Tibial nerve (tissue), 4 donors: Measurements from ENCODE around the gene GRK1. TPM values are rescaled to one million over a fixed set of nuclear protein-coding genes. Genes with fewer than 3 reads are reported as not detected.
A peak's percentile ranks its signal among the peaks of the same experiment; 100 is the strongest.
"Not testable (repeated sequence)": the region's sequence is repeated elsewhere in the genome, so short reads cannot be mapped to it uniquely, and the experiment has no call there.

Source experiments
- DNase-seq, 2 donors: peaks; one replicate each; pipeline ENCODE4 v3.0.0-alpha.2; 2019; ENCODE audit warnings: low spot score in 2 of 2
- H3K27ac ChIP-seq, 4 donors: fragments of 200-600 bp; sonication (generic) in 3 of 4; one replicate each; pipeline ENCODE4 v1.5.1; 2017 to 2019; ENCODE audit warnings: mild to moderate bottlenecking in 1 of 4
- H3K27me3 ChIP-seq, 2 donors: fragments of 200-600 bp; sonication (generic) in 1 of 2; one replicate each; pipeline versions ENCODE4 v1.5.1 to v1.6.0; 2017 to 2019
- H3K36me3 ChIP-seq, 3 donors: fragments of 200-600 bp; sonication (generic); one replicate each; pipeline ENCODE4 v1.5.1; 2018 to 2019
- H3K4me1 ChIP-seq, 4 donors: fragments of 200-600 bp; sonication (generic) in 3 of 4; one replicate each; pipeline ENCODE4 v1.5.1; 2017 to 2019
- H3K4me3 ChIP-seq, 4 donors: fragments of 200-600 bp; sonication (generic) in 3 of 4; one replicate each; pipeline ENCODE4 v1.5.1; 2017 to 2019; ENCODE audit warnings: mild to moderate bottlenecking in 1 of 4, moderate library complexity in 1 of 4
- H3K9me3 ChIP-seq, 4 donors: fragments of 200-600 bp; sonication (generic) in 3 of 4; one replicate each; pipeline ENCODE4 v1.5.1; 2017 to 2019
- EP300 ChIP-seq, 2 donors: sonication (generic); formaldehyde crosslinking; IDR thresholded peaks; one replicate each; pipeline ENCODE4 v1.6.1; 2017; ENCODE audit warnings: antibody characterized with exemption in 2 of 2, mild to moderate bottlenecking in 1 of 2
- POLR2A ChIP-seq, 2 donors: fragments of 450-650 bp; IDR thresholded peaks; one replicate each; pipeline ENCODE4 v1.6.1; 2017; ENCODE audit warnings: antibody characterized with exemption in 2 of 2, mild to moderate bottlenecking in 2 of 2, moderate library complexity in 2 of 2
- WGBS, 2 donors: methylation state at CpG; one replicate each; pipeline ENCODE4 v1.1.5; 2018; 5-methylcytosine and 5-hydroxymethylcytosine counted together
- total RNA-seq, 4 donors: library from RNA; depleted of rRNA; stranded (reverse); fragments of >200 nt; gene quantifications; one replicate each; pipeline ENCODE4 v1.1.0, GENCODE V29; 2016
- TF ChIP-seq, protein P1 (sequence below), 5 experiments: fragments of 200-600 bp in 3 of 5; fragments of 450-650 bp in 2 of 5; sonication (generic) in 3 of 5; IDR thresholded peaks; one replicate each; pipeline ENCODE4 v1.5.1; 2016 to 2019; ENCODE audit warnings: antibody characterized with exemption in 5 of 5, mild to moderate bottlenecking in 3 of 5, moderate library complexity in 2 of 5

The GRK1 gene
- total RNA-seq, 4 donors from 2014 or later = not detected

DNA sequence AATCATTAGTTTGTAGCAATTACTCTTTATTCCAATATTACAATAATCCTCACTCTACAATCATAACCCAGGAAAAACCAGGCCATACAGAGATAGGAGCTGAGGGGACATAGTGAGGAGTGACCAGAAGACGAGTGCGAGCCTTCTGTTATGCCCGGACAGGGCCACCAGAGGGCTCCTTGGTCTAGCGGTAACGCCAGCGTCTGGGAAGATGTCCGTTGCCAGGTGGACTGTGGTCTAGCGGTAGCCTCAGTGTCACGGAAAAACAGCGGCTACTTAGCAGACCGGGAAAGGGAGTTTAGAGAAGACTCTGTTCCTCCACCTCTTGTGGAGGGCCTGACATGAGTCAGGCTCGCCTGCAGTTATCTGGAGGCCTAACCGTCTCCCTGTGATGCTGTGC, 45.5 kb upstream of the GRK1 start:
- not testable (repeated sequence) for DNase-seq, H3K4me1 ChIP-seq, H3K27me3 ChIP-seq, H3K9me3 ChIP-seq, H3K4me3 ChIP-seq, H3K27ac ChIP-seq
- peaks cover 0 to 34% (median 0%) of the 10 kb centered on the region in 3 donors for H3K36me3 ChIP-seq
- 77 to 88% methylated on average over 13 of the region's 13 CpGs for WGBS, 2 donors
- TF ChIP-seq, protein P1, sequence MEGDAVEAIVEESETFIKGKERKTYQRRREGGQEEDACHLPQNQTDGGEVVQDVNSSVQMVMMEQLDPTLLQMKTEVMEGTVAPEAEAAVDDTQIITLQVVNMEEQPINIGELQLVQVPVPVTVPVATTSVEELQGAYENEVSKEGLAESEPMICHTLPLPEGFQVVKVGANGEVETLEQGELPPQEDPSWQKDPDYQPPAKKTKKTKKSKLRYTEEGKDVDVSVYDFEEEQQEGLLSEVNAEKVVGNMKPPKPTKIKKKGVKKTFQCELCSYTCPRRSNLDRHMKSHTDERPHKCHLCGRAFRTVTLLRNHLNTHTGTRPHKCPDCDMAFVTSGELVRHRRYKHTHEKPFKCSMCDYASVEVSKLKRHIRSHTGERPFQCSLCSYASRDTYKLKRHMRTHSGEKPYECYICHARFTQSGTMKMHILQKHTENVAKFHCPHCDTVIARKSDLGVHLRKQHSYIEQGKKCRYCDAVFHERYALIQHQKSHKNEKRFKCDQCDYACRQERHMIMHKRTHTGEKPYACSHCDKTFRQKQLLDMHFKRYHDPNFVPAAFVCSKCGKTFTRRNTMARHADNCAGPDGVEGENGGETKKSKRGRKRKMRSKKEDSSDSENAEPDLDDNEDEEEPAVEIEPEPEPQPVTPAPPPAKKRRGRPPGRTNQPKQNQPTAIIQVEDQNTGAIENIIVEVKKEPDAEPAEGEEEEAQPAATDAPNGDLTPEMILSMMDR (IDR thresholded peaks at IDR 0.05) = peak in 4 of 5 experiments; percentile 5 to 27 (median 13)

DNA sequence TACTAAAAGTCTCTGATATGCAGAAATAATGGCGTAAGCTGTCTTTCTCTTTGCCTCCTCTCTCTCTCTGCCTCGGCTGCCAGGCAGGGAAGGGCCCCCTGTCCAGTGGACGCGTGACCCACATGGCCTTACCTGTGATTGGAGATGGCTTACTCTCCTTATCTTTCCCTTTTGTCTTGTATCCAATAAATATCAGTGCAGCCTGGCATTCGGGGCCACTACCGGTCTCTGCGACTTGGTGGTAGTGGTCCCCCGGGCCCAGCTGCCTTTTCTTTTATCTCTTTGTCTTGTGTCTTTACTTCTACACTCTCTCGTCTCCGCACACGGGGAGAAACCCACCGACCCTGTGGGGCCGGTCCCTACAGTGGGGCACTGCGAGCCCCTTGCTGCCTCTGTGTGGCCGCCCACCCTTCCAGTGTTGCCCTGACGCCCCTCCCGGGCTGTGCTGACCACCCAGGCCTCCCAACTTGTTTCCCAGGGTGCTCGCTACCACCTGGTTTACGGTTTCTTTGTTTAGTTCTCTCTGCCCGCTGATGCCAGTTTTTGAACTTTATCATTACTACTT, 45.0 kb upstream of the GRK1 start:
- H3K9me3 ChIP-seq, H3K4me3 ChIP-seq, DNase-seq, H3K27ac ChIP-seq, H3K27me3 ChIP-seq, H3K4me1 ChIP-seq: not testable (repeated sequence)
- 94 to 95% methylated on average over 20 of the region's 20 CpGs for WGBS, 2 donors
- H3K36me3 ChIP-seq = peaks cover 0 to 30% (median 0%) of the 10 kb centered on the region in 3 donors

DNA sequence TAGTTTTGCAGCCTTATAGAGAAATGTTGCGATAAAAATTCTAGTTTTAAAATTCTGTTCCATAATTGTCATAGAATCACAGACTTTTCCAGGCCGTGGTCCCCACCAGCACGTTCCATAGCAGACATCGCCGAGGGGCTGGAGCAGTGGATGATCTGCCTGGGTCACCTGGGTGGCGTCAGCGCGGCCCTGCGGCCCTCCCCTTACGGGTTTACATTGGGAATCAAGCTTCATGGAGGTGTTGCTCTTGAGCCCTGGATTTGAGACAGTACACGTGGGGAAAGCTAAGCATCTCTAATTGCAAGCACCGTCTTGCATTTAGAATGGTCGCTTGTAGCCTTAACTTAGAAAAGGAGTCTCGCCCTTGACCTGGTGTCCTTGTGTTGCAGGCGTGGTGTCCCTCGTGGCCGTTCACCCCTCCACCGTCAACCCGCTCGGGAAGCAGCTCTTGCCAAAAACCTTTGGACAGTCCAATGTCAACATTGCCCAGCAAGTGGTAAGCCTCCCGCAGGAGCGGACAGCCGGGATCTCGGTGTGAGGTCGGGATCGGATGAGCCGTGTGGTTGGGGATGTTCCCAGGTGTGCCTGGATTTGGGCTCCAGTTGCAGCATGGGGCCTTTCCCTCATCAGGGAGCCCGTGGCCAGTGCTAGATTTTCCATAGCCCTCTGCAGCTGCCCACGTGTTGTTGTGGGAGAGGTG, 44.1 kb upstream of the GRK1 start:
- no peak for TF ChIP-seq POLR2A (IDR thresholded peaks at IDR 0.05)
- Histone ChIP-seq H3K36me3 (peaks cover 0 to 35% (median 0%) of the 10 kb centered on the region in 3 donors), H3K4me3 (no peak overlapping the region), H3K4me1 (peaks cover 0 to 6% (median 0%) of the 10 kb centered on the region in 4 donors), H3K9me3 (no peaks in the 10 kb centered on the region), H3K27ac (no peak overlapping the region), H3K27me3 (no peaks in the 10 kb centered on the region)
- WGBS, 2 donors = 85 to 88% methylated on average over 26 to 29 of the region's 29 CpGs
- no peak for DNase-seq

DNA sequence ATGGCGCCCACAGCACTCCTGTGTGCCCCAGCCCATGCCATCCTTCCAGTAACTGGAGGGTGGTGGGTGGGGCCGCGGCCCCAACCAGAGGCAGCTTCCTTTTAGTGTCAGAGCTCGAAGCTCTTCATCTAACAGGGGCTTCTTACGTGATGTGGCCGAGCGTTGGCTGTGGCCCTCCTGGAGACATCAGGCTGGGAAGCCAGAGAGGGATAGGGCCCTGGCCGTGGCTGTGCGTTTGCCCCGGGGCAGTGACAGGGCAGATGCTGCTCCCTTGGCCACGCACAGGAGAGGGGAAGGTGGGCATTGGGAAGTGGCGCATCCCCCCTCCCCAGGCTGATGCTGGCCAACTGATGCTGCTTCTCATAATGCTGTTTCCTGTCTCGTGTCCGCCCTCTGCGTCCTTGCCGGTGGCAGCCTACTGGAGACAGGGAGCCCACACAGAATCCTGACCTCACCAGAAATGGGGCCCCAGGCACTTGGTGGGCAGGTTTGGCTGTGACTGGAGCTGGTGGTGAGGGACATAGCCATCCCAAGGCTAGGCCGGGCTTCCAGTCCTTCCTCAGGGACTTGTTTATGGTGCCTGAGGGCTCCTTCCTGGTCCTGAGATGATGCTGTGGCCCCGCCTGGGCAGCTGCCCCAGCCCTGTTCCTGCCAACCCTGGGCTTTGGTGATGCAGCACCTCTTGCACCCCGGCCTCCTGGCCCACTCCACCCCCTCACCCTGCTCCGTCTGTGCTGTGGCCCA, 43.4 kb upstream of the GRK1 start:
- Histone ChIP-seq H3K36me3 (peaks cover 0 to 41% (median 0%) of the 10 kb centered on the region in 3 donors), H3K9me3 (no peaks in the 10 kb centered on the region), H3K4me1 (peaks cover 0 to 6% (median 0%) of the 10 kb centered on the region in 4 donors), H3K4me3 (no peak overlapping the region), H3K27me3 (no peaks in the 10 kb centered on the region), H3K27ac (no peak overlapping the region)
- DNase-seq = no peak
- no peak for TF ChIP-seq POLR2A (IDR thresholded peaks at IDR 0.05)
- TF ChIP-seq, protein P1 (IDR thresholded peaks at IDR 0.05) = no peak
- no peak for TF ChIP-seq EP300 (IDR thresholded peaks at IDR 0.05)
- WGBS, 2 donors = 95 to 97% methylated on average over 17 to 18 of the region's 20 CpGs

DNA sequence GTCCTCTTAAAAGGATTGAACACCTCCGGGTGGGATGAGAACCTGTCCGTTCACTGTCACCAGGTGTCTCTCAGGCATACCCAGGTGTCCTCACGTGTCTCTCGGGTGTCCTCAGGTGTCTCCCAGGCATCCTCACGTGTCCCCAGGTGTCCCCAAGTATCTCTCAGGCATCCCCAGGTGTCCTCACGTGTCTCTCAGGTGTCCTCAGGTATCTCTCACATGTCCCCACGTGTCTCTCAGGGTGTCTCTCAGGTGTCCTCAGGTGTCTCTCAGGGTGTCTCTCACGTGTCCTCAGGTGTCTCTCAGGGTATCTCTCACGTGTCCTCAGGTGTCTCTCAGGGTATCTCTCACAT, 42.8 kb upstream of the GRK1 start:
- WGBS, 2 donors = 91 to 92% methylated on average over 9 of the region's 9 CpGs
- H3K4me3 ChIP-seq = no peak overlapping the region
- H3K36me3 ChIP-seq = peaks cover 0 to 46% (median 0%) of the 10 kb centered on the region in 3 donors
- peaks cover 0 to 6% (median 0%) of the 10 kb centered on the region in 4 donors for H3K4me1 ChIP-seq
- no peak overlapping the region for H3K27ac ChIP-seq
- TF ChIP-seq POLR2A (IDR thresholded peaks at IDR 0.05) (no peak), EP300 (IDR thresholded peaks at IDR 0.05) (no peak)
- TF ChIP-seq, protein P1 (IDR thresholded peaks at IDR 0.05) = no peak
- no peaks in the 10 kb centered on the region for H3K9me3 ChIP-seq
- DNase-seq = no peak
- no peaks in the 10 kb centered on the region for H3K27me3 ChIP-seq

DNA sequence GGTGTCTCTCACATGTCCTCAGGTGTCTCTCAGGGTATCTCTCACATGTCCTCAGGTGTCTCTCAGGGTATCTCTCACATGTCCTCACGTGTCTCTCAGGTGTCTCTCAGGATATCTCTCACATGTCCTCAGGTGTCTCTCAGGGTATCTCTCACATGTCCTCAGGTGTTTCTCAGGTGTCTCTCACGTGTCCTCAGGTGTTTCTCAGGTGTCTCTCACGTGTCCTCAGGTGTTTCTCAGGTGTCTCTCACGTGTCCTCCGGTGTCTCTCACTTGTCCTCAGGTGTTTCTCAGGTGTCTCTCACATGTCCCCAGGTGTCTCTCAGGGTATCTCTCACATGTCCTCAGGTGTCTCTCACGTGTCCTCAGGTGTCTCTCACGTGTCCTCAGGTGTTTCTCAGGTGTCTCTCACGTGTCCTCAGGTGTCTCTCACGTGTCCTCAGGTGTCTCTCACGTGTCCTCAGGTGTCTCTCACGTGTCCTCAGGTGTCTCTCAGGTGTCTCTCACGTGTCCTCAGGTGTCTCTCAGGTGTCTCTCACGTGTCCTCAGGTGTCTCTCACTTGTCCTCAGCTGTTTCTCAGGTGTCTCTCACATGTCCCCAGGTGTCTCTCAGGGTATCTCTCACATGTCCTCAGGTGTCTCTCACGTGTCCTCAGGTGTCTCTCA, 42.2 kb upstream of the GRK1 start:
- not testable (repeated sequence) for H3K27ac ChIP-seq, H3K4me1 ChIP-seq, H3K9me3 ChIP-seq, DNase-seq, H3K27me3 ChIP-seq, H3K4me3 ChIP-seq
- peaks cover 0 to 47% (median 0%) of the 10 kb centered on the region in 3 donors for H3K36me3 ChIP-seq
- 85 to 90% methylated on average over 14 of the region's 14 CpGs for WGBS, 2 donors
